HepG2 (cell line): ENCODE measurements around the gene NPC1. TPM values are rescaled to one million over a fixed set of nuclear protein-coding genes. Genes with fewer than 3 reads are reported as not detected.
A peak's percentile ranks its signal among the peaks of the same experiment; 100 is the strongest.

Source experiments
- ARNTL ChIP-seq: sonication (generic); formaldehyde crosslinking; IDR thresholded peaks from 2 replicates; pipeline ENCODE4 v1.4.0; 2020; ENCODE audit warnings: mild to moderate bottlenecking, missing genetic modification reagents
- ATF7 ChIP-seq, 2 experiments: fragments of 450-650 bp in 1 of 2; sonication (generic) in 1 of 2; formaldehyde crosslinking in 1 of 2; IDR thresholded peaks; 2 replicates each; pipeline versions ENCODE4 v1.4.0 to v1.6.1; 2016 to 2020; ENCODE audit warnings: antibody characterized with exemption in 1 of 2, mild to moderate bottlenecking in 1 of 2, missing genetic modification reagents in 1 of 2
- DR1 ChIP-seq: sonication (generic); formaldehyde crosslinking; IDR thresholded peaks from 2 replicates; pipeline ENCODE4 v1.8.0; 2021; ENCODE audit warnings: mild to moderate bottlenecking, missing genetic modification reagents, inconsistent platforms
- HNF1B ChIP-seq: sonication (generic); formaldehyde crosslinking; IDR thresholded peaks from 2 replicates; pipeline ENCODE4 v1.5.1; 2020; ENCODE audit warnings: mild to moderate bottlenecking, moderate library complexity, missing genetic modification reagents
- HOMEZ ChIP-seq: IDR thresholded peaks from 2 replicates; pipeline ENCODE4 v1.6.1; 2016; ENCODE audit warnings: low read depth
- IRF2 ChIP-seq: IDR thresholded peaks from 2 replicates; pipeline ENCODE4 v1.6.1; 2018; ENCODE audit warnings: missing genetic modification reagents, missing compliant biosample characterization
- KDM5B ChIP-seq: sonication (generic); formaldehyde crosslinking; IDR thresholded peaks from 2 replicates; pipeline ENCODE4 v1.4.0; 2020; ENCODE audit warnings: missing genetic modification reagents, mild to moderate bottlenecking, borderline replicate concordance
- PAXIP1 ChIP-seq: sonication (generic); formaldehyde crosslinking; conservative IDR thresholded peaks from 2 replicates; pipeline ENCODE4 v1.4.0; 2020; ENCODE audit warnings: mild to moderate bottlenecking, missing genetic modification reagents, moderate library complexity
- POLR2AphosphoS5 ChIP-seq: IDR thresholded peaks from 2 replicates; pipeline ENCODE4 v1.6.1; 2012; ENCODE audit warnings: low read depth, low read length
- PRDM4 ChIP-seq: sonication (generic); formaldehyde crosslinking; IDR thresholded peaks from 2 replicates; pipeline ENCODE4 v1.9.0; 2021; ENCODE audit warnings: missing genetic modification reagents, borderline replicate concordance
- RNF2 ChIP-seq: fragments of 450-650 bp; conservative IDR thresholded peaks from 2 replicates; pipeline ENCODE4 v1.6.1; 2016; ENCODE audit warnings: low read depth
- U2AF1 ChIP-seq: fragments of 200-400 bp; formaldehyde crosslinking; optimal IDR thresholded peaks from 2 replicates; pipeline ENCODE3; 2017; ENCODE audit warnings: mild to moderate bottlenecking, low read depth, low read length
- ZMAT3 ChIP-seq: sonication (generic); formaldehyde crosslinking; conservative IDR thresholded peaks from 2 replicates; pipeline ENCODE4 v1.7.0; 2021; ENCODE audit warnings: missing genetic modification reagents
- ZNF724P ChIP-seq: sonication (generic); formaldehyde crosslinking; IDR thresholded peaks from 2 replicates; pipeline ENCODE4 v1.8.0; 2022; ENCODE audit warnings: missing genetic modification reagents, borderline replicate concordance
- ZNF777 ChIP-seq: sonication (generic); formaldehyde crosslinking; IDR thresholded peaks from 2 replicates; pipeline ENCODE4 v1.4.0; 2020; ENCODE audit warnings: missing genetic modification reagents
- polyA plus RNA-seq, 8 experiments: library from polyadenylated mRNA; depleted of rRNA in 3 of 8; stranded (reverse) in 7 of 8; unstranded in 1 of 8; fragments of >200 nt; fragmentation: Illumina TruSeq in 4 of 8; extraction: Trizol in 4 of 8; gene quantifications; 2 replicates each; pipeline versions ENCODE4 v1.2.1 to v1.2.3, GENCODE V29; 2011 to 2016; ENCODE audit warnings: low read depth in 4 of 8, missing spikeins in 1 of 8, mixed read lengths in 1 of 8; ENCODE audit not compliant: insufficient read depth in 1 of 8
- total RNA-seq, 5 experiments: library from RNA; depleted of rRNA; stranded (reverse); fragments of >200 nt; fragmentation: Illumina TruSeq; extraction: Trizol; gene quantifications; 2 replicates each; pipeline ENCODE4 v1.2.3, GENCODE V29; 2016; ENCODE audit warnings: low read depth in 1 of 5

Gene NPC1
- total and polyA plus RNA-seq, 2 of the 13 experiments (the other 11 are each of a cell fraction or from before 2014, with no cell fraction given): 46.5 to 114 TPM

GRCh38 chr18:23586249-23587196 is at the start of gene NPC1 (continued):
- no peak for TF ChIP-seq PRDM4 (CRISPR knock-in tag)
- TF ChIP-seq ZNF777 (CRISPR knock-in tag): peak; percentile 55; the same call in 1 of the 2 replicates
- no peak for TF ChIP-seq RNF2
- TF ChIP-seq U2AF1: no peak
- peak; percentile 80 for TF ChIP-seq PAXIP1
- no peak; the same call in 1 of the 2 replicates for TF ChIP-seq ZNF724P (CRISPR knock-in tag)
- TF ChIP-seq ATF7 (IDR thresholded peaks at IDR 0.05): no peak
- peak; percentile 69 for TF ChIP-seq ATF7 (CRISPR knock-in tag; IDR thresholded peaks at IDR 0.05)
- peak; percentile 71; the same call in 1 of the 2 replicates for TF ChIP-seq HNF1B (CRISPR knock-in tag)
- peak; percentile 51; the same call in 1 of the 2 replicates for TF ChIP-seq KDM5B (CRISPR knock-in tag)
- 0 out of 2 replicates have a peak, but pooled peaks have one; percentile 42 for TF ChIP-seq ARNTL
- TF ChIP-seq HOMEZ (CRISPR knock-in tag): peak; percentile 32; the same call in 1 of the 2 replicates
- no peak; the same call in 1 of the 2 replicates for TF ChIP-seq IRF2 (CRISPR knock-in tag)
- TF ChIP-seq POLR2AphosphoS5: peak; percentile 61
- peak; percentile 69; the same call in 1 of the 2 replicates for TF ChIP-seq ZMAT3 (CRISPR knock-in tag)
- 0 out of 2 replicates have a peak, but pooled peaks have one; percentile 26 for TF ChIP-seq DR1 (CRISPR knock-in tag)
